Measurements from ENCODE around the gene CISH. TPM values are rescaled to one million over a fixed set of nuclear protein-coding genes. Genes with fewer than 3 reads are reported as not detected.

Gene CISH
- total RNA-seq, 2 donors from 2014 or later, result 14.4 to 19.9 TPM

DNA sequence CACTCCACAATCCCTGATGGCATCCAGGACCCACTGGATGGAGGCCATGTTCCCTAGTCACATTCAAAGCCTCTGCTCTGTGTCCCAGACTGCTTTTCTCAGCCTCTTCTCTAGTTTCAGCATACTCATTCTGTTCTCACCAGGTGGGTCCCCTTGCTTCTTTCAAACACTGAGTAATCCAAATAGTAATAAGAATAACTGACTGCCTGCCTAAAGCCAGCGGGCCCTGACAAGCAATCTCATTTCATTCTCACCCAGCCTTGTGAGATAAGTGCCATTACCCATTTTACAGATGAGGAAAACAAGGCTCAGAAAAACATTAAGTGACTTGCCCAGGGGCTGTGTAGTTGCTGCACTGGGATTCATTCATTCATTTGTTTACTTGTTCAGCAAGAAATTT lies 30.8 kb upstream of the CISH start:
- ATAC-seq (no peak), DNase-seq (no peak)
- intact Hi-C loops (cut with DNase I, micrococcal nuclease), result no loop called here

DNA sequence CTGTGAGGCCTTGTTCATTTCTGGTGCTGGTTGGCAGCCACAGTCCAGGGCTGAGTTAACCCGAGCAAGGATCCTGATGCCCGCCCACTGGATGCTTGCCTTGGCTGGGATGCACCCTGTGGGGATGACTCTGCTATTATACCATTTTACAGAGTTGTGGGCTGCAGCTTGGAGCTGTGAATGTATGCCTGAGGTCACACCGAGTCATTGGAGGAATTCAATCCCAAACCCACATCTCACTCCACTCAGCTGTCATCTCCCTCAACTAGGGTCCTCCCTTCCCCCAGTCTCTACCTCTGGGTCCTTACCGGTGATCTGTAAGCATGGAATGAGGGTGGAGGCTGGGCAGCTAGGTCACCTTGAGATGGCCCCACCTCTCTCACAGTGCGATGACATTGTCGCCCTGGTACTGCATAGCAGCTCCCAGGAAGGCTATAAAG lies 27.5 kb upstream of the CISH start:
- intact Hi-C loops (cut with DNase I, micrococcal nuclease), result no loop called here
- no peak for ATAC-seq
- no peak for DNase-seq

DNA sequence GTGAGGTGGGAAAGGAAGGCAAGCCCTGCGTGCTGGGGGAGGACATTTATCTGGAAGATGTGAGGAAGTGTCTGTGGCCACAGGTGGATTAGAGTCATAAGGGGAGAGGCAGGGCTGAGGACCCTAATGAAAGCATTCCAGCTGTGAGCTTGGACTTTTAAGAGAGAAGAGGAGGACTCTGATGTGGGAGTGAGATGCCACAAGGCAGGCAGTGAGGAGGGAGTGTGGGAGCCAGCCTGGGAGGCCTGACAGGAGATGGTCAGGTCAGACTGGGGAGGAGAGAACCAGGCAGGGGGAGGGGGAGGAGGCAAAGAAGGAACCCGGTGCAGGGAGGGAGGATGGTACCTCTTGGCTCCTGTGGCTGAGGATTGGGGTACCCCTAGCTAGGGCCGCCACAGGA lies 26.4 kb upstream of the CISH start:
- no peak for DNase-seq
- intact Hi-C loops (cut with DNase I, micrococcal nuclease), result no loop called here
- ATAC-seq, result no peak

DNA sequence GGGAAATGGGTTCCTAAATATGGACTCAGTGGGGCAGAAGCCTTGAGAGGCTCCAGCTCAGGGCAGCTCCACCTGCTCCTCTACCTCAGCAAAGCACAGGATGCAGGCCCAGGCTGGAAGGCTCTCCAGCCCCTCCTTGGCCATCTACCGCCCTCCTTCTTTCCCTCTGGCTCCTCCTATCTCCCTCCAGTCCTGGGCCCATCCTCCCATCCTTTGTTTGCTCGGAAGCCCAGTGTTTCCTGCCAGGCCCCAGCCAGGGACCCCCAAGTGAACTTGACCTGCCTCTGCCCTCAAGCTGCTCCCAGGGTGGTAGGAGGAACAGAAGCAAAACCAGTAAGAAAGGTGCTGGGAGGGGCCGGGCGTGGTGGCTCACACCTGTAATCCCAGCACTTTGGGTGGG lies 25.4 kb upstream of the CISH start:
- ATAC-seq, result peak; percentile 17
- intact Hi-C loops (cut with DNase I, micrococcal nuclease), result no loop called here
- no peak for DNase-seq

DNA sequence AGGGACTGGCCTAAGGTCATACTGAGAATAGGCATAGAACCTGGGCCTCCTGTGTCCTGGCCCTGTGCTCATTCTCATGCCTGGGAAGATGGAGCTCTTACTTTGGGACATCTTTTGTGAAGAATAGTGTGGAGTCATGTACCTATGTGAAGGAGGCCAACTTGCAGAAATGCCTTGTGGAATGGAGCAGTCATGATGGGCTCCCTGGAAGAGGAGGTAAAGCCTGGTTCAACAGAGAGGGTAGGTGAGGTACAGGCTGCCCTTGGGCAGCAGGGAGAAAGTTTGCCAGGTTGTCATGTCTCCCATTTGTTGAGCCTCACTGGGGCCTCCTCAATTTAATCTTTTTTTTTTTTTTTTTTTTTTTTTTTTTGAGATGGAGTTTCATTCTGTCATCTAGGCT lies 23.5 kb upstream of the CISH start:
- ATAC-seq (no peak), DNase-seq (no peak)
- intact Hi-C loops (cut with DNase I, micrococcal nuclease), result no loop called here

DNA sequence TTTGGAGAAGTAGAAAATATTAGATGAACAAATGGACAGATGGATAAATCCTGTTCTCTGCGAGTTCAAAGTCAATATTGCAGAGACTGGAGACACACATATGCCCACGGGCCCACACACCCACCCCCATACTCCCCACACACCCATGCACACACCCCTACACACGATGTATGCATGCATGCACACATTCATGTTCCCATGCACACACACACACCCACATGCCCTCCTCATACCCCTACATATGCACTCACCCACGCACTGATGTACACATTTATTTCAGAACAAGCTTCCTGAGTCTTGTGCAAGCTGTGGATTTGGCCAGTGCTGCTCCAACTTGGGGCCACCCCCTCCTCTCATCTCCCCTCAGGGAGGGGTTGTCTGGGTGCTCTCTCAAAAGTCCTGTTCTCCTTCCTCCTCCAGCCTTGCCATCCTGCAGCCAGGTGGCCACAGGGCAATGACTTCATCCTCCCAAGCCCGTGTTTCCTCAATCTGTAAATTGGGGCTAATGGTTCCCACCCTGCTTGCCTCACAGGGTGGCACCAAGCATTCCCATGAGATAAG lies 21.7 kb upstream of the CISH start:
- intact Hi-C loops (cut with DNase I, micrococcal nuclease), result no loop called here
- DNase-seq (no peak), ATAC-seq (peak; percentile 19)

DNA sequence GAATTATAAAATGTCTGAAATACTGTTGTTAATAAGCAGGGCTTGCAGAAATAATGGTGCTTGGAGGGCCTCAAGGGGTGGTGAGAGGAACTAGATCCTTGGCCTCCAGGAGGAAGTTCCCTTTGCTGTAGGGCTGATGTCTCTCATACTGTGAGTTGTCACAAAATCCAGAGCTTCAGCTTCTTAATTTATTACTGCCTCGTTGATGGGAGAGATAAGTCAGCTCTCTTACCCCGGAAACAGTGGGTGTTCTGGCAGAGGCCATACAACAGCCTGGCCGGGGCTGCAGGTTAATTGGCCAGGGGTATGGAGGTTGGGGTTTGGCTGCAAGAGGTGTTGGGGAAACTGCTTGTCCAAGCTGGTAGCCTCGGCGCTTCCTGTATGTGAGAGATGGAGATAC lies 20.9 kb upstream of the CISH start:
- ATAC-seq, result no peak
- intact Hi-C loops (cut with DNase I, micrococcal nuclease), result no loop called here

DNA sequence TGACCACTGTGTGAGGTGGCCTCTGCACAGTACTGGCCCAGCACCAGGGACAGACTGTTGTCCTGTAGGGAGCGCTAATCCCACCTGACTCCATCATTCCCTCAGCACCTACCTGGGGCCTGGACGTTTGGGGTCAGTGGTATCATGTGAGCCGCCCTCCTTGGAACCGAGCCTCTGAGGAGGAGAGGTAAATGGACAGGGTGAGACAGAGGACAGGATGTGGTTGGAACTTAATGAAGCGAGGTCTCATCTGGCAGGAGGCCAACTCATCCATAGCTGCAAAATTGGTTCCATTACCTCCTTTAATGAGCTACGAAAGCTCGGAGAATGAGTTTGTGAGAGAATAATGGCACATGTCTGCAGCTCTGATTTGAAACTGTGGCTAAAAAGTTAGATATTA lies 19.3 kb upstream of the CISH start:
- ATAC-seq (no peak), DNase-seq (no peak)
- intact Hi-C loops (cut with DNase I, micrococcal nuclease), result no loop called here

More for the DNA sequence above, 20.9 kb upstream of the CISH start:
- DNase-seq, result no peak

DNA sequence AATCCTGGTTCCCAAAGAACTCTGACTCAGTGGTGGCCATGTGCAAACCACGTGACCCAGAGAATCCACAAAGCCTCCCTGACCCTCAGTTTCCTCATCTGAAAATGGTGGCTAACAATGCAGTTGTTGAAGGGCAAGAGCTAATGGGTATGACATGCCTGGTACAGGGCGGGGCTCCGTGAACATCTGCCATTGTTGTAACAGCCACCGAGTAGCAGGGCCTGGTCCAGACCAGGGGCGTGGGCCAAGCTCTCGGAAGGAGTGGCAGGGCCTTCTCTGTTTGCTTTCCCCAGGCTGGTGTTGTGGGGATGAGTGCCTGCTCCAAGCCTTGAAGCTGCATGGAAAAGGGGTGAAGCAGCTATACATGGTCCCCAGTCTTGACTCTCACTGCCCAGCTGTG lies 18.8 kb upstream of the CISH start:
- DNase-seq (peak; percentile 43 to 49), ATAC-seq (peak; percentile 81)
- intact Hi-C loops (cut with DNase I, micrococcal nuclease), result no loop called here

DNA sequence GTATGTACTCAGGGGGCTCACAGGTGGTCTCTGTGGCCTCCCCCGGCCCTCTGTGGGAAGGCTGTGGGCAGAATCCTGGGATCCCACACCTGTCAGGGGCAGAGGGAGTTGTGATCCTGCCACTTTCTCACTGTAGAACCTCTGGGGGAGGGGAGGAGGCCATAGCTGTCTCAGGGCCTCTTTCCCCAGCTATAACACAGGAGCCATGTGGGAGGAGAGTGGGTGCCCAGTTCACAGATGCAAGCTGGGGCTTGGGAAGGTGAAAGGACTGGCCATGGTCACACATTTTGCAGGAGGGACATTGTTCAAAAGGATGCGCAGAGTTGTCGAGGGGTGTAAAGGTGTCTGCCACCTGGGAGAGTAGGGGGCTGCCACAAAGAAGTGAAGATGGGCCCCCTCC lies 17.0 kb upstream of the CISH start:
- ATAC-seq, result no peak
- intact Hi-C loops (cut with DNase I, micrococcal nuclease), result no loop called here

DNA sequence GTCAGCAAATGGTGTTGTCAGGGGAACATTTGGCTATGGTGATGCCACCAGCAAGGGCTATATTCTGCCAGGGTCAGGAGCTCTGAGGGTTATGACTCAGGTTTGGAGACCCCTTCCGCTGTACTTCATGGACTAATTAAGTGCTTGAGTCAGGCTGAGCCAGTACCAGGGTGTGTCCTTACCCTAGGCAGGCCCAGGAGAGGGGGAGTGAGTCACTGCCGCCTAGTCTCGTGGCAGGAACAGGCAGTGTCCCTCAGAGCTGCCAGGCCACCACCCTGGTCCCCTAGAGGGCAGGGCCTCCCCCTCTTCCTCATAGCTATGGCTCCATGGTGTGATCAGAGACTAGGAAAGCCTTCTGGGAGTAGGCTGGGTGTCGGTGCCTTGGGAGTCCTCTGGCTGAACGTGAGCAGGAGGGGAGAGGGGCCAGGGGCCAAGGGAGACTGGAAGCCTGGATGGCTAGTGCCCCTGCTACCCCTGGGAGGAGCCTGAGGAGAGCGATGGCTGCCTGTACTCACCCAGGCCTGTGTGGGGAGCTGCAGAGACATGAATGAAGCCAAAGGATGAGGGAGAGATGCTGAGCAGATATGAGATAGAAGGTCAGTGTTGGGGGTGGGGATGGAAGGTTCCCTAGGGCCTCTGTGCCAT lies 16.0 kb upstream of the CISH start:
- intact Hi-C loops (cut with DNase I, micrococcal nuclease), result no loop called here
- DNase-seq (no peak), ATAC-seq (no peak)

More for the DNA sequence above, 17.0 kb upstream of the CISH start:
- no peak for DNase-seq

DNA sequence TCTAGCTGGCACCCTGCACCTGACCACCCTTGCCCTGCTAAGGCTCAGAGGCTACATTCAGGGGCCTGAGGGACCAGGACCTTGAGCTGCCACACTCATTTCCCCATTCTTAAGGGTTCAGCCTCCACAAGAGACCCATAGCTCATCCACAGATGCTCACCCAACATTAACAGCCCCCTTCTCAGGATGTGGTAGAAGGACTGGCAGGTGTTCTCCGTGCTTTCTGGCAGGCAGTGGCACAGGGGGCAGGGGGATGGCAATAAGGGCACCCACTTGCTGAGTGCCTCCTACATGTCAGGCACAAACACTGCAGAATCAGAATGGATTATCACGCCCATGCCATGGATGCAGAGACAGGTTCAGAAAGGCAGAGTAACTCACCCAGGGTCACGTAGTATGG lies 14.8 kb upstream of the CISH start:
- DNase-seq (no peak), ATAC-seq (no peak)
- intact Hi-C loops (cut with DNase I, micrococcal nuclease), result no loop called here

DNA sequence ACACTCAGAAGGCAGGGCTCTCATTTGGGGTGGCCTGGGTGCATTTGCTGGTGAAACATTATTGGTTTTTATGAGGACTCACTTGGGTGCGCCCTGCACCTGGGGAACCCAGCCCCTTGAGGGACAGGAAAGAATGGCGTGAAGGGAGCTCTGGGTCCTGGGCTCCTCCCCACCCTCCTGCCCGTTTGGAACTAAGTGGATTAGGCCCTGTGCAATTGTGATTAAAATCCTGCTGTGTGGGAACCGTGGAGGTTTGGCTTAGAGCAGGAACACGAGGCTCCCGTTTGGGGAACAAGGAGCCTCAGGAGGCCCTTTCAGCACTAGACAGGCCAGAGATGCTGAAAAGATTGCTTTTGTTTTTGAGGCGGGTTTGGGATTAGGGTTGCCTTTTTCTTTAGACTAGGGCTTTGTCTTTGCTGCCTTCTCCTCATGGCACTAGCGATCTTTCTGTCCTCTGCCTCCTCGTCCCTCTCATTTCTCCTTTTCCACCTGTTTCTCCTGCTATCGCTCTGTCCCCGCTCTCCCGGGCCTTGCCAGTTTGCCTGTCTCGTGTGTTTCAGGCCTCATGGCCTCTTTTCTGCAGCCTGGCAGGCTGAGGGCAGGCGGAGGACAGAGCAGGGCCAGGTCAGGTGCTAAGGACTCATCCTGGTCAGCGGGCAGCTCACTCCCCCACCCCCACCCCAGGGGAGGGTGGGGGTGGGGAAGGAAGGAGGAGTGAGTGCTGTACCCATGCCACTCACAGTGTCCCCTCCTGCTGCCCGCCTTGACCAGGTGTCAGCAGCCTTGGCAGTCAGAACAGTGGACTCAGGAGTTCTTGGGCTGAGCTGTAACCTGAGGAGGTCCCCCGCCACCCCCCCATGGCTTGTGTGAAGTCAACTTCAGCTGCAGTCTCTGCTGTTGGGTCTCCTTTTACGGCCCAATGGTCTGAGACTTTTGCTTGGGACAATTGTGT lies 13.9 kb upstream of the CISH start:
- ATAC-seq (peak; percentile 75), DNase-seq (no peak)
- intact Hi-C loops (cut with DNase I, micrococcal nuclease), result no loop called here

DNA sequence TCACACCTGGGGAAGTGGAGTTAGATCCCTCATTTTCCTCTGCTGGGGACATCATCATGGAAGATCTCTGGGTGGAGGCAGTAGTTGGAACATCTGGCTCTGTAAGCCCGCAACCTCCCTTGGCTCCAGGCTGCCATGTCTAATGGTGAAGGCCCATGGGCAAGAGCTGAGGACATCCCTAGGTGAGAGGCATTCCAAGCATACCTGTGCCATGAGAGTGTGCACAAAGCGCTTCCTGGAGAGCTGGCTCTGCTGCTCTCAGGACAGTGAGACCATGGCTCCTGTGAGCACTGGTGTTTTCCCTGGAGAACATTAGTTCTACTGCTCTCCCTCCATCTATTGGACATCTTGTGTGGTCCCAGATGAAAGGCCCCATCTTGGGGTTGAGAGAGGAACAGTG lies 13.1 kb upstream of the CISH start:
- peak; percentile 26 for ATAC-seq
- intact Hi-C loops (cut with DNase I, micrococcal nuclease), result no loop called here

DNA sequence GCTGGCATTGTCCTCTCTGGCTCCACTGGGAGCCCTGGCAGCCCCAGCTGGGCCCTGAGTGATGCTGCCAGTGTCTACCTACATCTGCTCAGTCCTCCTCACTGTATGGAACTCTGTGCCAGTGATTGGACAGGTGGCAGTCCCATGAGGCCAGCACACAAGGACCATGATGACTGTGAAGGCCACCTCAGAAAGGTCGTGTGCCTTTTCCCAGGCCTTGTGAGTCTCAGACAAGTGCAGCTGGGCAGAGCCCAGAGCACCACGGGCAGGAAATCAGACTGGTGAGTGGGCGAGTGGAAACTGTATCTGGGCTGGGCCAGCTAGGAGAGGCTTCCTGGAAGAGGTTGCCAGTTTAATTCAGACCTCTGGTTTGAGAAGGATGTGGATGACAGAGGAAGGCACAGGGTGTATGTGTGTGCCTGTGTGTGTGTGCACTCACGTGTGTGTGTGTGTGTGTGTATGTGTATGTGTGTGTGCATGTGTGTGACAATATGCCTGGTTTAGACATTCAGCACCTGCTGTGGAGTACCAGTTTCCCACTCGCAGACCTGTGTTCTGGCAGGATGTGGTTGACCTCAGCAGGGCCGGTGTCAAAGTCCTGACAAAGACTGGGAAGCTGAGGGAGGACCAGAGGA lies 12.4 kb upstream of the CISH start:
- ATAC-seq, result peak; percentile 14
- intact Hi-C loops (cut with DNase I, micrococcal nuclease), result no loop called here

More for the DNA sequence above, 13.1 kb upstream of the CISH start:
- no peak for DNase-seq

DNA sequence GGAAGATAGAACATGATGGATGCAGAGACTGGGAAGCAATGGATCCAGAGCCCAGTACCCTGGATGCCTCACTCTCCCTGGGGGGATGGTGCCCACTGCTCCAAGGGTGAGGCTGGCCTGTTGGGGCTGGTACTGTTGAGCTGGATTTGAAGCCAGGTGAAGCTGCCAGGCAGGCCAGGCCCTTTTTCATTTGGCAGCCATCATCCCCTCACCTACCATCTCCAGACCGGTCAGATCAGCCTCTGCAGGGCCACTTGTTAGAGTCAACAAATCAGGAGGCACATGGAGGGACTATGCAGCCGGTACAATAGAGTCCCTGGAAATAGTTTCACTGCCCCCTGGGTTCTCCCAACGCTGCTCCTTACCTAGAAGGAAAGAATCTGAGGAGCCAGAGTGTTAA lies 11.3 kb upstream of the CISH start:
- intact Hi-C loops (cut with DNase I, micrococcal nuclease), result no loop called here
- DNase-seq (no peak), ATAC-seq (no peak)

More for the DNA sequence above, 12.4 kb upstream of the CISH start:
- no peak for DNase-seq

DNA sequence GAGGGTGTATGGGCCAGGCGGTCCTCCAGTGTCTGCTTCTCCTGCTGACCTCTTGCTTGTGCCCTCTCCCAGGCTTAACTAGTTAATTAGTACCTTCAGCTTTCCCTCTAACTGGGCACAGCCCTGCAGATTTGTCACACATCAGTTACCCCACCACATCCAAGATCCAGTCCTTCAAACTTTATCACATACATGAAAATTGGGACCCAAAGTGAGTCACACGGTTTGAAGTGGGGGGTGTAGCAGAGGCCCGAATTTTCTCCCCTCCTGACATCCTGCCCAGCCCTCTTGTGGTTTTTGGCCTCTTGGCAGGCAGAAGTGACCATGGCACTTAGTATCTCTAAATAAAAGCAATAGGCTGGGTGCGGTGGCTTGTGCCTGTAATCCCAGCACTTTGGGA lies 9.2 kb upstream of the CISH start:
- ATAC-seq (no peak), DNase-seq (no peak)
- intact Hi-C loops (cut with DNase I, micrococcal nuclease), result no loop called here

DNA sequence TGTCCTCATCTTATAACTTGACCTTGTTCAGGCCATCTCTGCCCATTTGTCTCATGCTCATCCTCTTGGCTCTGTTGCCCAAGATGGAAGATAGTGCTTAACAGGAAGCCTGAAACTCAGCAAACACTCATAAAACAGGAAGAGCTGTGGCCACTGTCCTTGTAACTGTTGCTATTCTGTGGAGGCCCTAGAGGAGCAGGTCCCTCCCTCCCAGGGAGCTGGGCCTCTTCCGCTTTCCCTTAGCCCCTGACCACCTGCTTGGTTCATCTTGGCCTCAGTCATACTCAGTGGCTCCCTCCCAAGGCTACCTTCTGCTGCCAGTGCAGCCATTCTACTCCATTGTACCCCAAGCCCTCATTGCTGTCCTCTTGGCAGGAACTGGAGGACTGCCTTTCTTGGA lies 8.8 kb upstream of the CISH start:
- ATAC-seq, result no peak
- DNase-seq, result no peak
- intact Hi-C loops (cut with DNase I, micrococcal nuclease), result no loop called here

DNA sequence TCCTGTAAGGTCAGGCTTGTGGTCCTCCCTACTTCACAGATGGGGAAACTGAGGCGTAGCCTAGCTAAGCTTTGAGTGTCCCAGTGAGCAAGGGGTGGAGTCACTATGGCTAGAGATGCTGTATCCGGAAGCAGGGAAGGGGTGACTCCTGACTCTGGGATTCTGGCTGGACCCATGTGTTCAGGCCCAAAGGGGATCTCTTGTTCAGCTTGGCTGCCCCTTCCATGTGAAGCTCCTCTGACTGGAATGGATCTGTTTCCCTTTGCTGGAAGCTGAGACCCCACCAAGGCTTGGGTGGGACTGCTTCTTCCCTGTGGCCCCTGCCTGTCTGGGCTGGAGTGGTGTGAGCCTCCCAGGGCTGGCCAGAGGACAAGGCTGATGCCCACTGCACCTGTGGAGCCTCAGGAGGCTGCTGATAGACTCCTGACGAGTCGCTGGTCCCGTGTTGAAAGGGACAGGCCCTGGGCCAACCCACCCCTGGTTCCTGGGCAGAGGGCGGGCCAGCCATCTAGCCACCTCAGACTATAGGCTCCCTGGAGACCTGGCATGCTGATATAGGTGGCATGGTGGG lies 6.4 kb upstream of the CISH start:
- ATAC-seq (no peak), DNase-seq (no peak)
- intact Hi-C loops (cut with DNase I, micrococcal nuclease), result loop anchor here in 1 of 2 donors (5.0 kb wide), 1 partner anchor 769 kb away; the partner anchor contains the start of gene MANF
